Renal cortical epithelial cell (primary cell): Measurements from ENCODE around the gene BRSK2. TPM values are rescaled to one million over a fixed set of nuclear protein-coding genes. Genes with fewer than 3 reads are reported as not detected.

Source experiments
- DNase-seq: peaks from one replicate; pipeline ENCODE4 v3.0.0-alpha.2; 2011; ENCODE audit warnings: low read depth
- total RNA-seq: library from RNA; depleted of rRNA; stranded (reverse); fragments of >200 nt; gene quantifications from 2 replicates; pipeline ENCODE4 v1.2.3, GENCODE V29; 2014

Gene BRSK2
- total RNA-seq, 1 donor from 2014 or later: 0.30 TPM

DNA sequence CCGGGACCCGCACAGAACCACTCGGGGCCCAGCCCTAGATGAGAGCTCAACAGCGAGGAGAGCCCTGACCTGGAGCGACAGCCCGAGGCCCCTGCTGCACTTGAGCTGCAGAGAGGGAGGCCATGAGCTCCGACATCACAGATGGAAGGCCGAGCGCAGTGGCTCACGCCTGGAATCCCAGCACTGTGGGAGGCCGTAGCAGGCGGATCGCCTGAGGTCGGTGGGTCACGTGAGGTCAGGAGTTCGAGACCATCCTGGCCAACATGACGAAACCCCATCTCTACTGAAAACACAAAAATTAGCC lies 13.8 kb upstream of the BRSK2 start:
- no peak for DNase-seq

DNA sequence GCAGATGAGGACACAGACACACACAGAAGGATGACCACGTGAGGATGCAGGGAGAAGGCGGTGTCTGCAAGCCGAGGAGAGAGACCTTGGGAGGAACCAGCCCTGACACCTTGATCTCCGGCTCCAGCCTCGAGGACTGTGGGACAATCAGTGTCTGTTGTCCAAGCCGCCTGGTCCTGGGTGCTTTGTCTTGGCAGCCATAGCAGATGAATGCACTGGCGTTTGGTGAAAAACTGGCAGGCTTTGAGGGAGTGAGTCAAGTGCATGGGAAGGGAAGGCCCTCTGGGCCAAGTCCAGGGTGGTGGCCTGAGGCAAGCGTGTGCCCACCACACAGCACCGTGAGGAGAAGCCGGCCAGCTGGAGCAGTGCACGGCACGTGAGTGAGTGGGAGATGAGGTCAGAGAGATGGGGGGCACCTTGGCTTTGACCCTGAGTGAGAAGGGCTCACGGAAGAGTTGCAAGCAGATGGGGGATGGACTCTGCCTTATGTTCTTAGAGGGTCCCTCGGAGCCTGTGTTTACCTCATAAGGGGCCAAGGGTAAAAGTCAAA lies 12.4 kb upstream of the BRSK2 start:
- DNase-seq: no peak

DNA sequence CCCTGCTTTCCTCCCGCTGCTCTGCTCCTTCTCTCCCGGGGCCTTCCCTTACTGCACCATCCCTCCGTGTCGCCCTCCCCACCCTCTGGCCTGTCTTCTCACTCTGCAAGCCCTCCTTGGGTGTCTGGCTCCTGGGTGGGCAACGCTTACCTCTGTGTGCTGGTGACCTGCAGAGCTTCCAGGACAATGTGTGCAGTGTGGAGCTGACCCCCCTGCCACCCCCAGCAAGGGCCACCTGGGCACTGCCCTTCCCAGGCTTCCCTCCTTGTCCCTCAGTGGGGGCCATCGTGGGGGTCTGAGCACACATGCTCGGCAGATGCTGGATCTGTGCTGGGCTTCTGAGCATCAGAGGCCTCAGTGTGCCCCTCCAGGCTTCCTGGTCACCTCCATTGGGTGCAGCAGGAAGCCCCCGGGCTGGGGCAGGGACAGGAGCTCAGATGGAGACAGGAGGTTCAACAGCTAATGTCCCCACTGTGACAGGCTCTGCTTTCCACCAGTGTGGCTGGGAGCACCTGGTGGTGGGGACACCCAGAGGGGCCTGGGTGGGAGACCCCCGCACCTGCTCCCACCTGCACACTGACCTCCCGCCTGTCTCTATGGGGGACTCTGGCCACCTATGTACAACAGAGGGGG lies 7.8 kb upstream of the BRSK2 start:
- no peak for DNase-seq

DNA sequence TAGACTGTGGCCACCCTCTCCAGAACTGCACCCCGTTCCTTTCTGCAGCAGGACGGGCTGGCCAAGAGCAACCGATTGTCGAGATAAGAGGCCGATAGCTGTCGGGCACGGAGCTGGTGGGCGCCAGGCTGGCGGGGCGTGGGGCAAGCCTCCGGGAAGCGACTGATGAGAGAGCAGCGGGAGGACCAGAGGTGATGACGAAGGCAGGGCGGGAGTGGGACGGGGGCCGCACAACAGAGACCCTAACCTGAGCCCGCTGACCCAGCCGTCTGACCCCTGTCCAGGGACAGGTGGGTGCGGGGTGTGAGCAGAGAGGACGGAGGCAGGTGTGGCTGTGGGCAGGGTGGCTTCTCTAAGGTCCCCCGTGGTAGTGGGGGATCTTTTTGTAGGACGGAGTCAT lies 7.3 kb upstream of the BRSK2 start:
- no peak for DNase-seq

DNA sequence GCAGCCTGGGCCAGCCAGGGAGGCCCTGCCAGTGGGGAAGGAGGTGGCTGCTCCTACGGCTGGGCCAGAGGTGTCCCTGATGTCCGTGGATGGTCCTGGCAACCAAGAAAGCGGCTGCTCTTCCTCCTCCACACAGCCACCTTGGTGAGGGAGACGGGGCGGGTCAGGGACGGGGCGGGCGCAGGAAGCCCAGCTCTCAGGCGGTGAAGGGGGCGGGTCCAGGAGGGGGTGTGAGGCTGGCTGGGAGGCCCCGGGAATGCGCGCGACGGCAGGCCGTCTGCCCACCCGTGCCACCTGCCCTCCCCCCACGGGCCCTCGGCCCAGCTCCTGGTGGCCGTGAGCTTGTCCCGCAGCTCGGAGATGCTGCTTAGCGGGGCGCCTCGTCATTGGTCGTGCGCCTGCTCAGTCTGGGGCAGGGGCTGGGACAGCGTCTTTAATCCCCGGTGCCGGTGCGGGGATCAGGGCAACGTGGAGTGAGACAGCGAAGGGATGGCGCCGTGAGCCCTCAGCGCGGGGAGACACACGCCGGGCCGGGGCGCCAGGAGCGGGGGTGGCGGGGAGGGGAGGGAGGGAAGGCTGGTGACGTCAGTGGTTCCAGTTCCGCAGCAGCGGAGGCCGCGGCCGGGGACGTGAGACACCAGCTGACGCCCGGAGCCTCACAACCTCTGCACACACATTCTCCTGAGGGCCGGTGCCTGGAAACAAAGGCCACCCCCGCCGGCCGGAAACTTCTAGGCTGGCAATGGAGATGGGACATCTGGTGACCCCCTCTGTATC lies 6.7 kb upstream of the BRSK2 start:
- DNase-seq: peak; percentile 5

DNA sequence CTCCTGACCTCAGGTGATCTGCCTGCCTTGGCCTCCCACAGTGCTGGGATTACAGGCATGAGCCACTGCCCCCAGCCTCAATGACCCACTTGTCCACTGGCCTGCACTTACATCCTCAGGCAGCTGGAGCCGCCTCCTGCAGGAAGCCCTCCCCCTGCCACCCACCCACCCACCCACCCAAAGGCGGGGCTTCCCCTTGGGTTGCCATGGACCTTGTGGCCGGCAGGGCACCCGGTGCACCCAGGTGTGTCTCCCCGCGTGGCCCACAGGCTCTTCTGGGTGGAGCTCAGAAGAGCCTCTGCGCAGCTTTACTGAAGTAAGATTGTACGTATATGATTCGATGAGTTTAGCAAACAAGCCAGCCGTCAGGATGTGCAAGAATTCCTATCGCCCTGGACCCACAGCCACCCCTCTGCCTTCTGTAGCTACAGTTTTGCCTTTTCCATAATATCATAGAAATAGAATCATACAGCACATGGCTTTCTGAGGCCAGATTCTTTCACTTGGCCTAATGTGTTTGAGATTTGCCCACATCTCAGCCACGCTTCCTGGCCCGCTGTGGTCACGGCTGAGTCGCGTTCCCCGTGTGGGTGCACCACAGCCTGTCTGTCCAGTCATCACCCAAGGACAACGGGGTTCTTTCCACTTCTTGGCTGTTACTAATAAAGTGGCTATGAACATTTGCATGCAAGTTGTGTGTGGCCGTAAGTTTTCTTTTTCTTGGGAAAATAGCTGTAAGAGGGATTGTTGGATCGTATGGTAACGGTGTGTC lies 5.3 kb upstream of the BRSK2 start:
- DNase-seq: peak; percentile 8

DNA sequence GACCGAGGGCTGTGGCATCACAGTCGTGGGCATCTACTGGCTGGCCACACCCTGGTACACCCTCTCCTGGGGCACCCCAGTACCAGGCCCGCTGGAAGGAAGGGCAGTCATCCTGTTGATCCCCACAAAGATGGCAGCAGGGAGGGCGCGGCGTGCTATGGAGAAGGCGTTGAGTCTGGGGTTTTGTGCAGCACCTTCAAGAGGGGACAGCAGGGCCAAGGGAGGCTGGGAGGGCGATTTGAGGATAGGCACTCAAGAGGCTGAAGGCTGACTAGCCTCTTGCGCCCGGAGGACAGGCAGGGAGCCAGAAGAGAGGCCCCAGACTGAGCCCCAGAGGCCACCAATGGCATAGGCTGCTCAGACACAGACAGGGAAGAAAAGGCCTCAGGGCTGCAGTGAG lies 2.2 kb upstream of the BRSK2 start:
- no peak for DNase-seq

DNA sequence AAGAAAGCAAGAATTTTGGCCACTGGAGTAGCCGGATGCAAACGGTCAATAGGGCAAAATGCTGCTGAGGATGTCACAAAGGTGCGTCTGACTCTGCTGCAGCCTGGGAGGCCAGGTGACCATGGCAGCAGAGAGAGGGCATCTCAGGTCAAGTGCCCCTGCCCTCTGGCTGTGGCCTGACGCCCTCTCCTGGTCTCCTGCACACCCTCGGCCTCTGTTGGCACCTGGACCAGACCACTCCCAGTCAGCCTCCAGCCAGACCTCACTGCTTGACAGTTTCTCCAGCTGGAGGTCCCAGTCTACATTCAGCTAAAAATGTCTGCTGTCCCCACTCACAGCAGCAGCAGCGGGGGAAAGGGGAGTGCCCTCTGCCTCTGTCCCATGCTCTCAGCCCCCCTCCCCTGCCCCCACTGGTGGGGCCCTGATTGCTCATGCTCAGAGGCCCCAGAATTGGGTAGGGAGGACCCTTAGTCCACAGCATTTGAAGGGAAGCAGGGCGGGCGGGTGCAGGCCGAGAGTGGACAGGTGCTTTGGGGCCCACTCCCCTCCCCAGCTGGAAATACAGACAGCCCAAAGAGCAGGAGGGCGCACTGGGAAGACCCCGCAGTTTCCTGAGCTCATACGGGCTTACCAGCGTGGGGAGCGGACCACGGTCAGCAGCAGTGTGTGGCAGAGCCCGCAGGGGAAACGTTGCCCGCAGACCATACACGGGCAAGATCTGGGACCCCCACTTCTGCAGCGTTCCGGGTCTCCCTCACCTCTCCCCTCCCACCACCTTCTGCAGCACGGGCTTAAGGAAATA lies 1.6 kb upstream of the BRSK2 start:
- no peak for DNase-seq

DNA sequence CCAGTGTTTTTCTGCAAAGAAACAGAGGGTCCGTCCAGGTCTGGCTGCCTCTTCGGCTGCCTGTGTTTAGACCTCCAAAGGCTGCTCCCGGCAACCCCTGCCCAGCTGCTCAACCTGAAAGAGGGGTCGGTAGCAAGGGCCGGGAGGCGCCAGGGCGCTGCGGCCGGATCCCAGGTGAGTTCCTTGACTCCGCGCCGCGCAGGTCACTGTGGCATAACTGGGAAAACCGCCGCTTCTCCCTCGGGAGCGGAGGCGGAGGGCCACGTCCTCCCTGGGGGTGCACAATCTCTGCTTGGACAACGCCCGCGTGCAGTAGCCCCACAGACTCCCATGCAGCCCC lies 1.0 kb upstream of the BRSK2 start:
- no peak for DNase-seq

DNA sequence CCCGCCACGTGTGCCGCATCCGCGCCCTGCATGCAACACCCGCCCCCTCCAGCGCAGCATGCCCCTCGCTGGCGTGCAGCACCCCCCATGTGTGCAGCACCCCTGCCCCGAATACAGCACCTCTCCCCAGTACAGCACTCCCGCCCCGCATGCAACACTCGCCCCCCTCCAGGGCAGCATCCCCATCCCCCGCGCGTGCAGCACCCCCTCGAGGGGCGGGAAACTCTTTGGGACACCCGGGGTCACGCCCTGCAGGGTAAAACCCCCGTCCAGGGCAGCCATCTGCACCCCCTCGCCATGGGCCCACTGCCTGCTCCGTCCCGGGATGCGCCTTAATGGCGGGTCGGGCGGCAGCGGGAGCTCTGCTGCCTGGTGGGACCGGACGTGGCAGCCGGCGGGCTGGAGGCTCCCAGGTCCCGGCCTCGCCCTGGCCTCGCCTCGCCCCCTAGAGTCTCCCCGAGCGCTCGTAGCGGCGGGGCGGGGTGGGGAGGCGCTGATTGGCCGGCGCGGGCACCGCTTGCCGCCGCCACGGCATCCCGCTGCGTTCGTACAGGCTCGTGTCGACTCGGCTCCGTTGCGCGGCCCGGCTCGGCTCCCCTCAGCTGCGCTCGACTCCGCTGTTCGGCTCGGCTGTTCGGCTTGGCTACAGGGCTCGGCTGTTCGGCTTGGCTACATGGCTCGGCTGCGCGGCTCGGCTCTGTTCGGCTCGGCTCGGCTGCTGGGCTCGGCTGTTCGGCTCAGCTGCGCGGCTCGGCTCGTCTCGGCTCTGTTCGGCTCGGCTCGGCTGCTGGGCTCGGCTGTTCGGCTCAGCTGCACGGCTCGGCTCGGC lies 417 bp upstream of the BRSK2 start:
- DNase-seq: peak; percentile 77

DNA sequence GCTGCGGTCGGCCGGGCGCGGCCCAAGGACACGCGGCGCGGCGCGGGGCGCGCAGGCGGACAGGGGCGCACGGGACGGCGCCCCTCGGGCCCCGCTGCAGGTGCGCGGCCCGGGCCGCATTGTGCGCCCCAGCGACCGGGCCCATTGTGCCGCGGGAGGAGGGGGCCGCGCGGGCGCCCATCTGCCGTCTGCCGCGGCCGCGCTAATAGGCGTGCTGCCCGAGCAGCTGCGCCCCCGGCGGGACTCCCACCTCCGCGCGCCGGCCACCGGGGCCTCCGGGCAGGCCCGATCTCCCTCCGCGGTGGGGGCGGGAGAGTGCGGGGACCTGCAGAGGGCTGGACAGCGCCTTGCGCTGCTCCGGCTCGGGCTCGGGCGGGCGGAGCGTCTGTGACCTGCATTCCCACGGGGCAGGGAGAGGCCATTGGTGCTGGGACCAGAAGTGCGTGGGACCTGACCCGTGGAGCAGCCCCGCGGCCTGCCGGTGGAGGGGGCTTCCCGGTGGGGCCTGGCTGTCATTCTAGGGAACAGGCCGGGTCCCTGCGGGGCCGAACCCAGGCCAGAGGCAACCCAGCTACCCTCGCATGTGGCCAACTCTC lies 933 bp downstream of the BRSK2 start:
- no peak for DNase-seq

DNA sequence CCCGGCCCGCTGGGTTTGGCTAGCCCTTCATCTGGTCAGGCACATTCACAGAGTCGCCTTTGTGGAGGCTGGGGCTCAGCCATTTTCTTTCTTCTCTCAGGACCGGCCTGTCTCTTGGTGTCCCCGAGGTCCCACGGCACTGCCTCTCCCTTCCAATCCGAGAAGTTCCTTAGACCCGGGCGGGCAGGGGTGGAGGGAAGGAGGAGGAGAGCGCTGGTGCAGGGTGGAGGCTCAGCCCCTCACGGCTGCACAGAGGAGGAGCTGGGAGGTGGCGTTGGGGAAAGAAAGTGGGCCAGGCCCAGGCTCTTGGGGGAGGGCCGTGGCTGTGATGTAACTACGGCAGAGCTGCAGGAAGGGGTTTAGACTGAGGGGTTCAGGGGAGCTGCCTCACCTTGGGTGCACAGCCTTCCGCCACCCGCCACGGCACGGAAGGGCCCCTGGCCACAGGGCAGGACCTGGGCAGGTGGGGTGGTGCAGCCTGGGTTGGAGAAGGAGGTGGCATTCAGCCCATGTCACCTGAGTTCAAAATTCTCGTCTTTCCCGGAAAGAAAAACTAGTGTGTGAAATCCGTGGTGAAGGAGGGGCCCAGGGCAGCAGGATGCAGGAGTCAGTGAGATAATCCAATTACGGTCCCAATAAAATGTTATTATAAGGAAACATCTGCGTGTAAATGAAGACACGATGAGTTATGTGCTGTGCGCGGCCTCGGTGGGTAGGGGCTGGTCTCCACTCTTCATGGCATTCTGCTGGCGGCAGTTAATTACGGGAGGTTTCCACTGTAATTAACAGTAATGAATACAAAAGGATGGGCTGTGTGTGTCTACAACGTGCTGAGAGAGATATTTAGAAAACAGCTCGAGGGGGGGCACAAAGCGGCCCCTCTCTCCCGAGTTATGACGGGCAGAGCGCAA lies 1.7 kb downstream of the BRSK2 start:
- DNase-seq: no peak

DNA sequence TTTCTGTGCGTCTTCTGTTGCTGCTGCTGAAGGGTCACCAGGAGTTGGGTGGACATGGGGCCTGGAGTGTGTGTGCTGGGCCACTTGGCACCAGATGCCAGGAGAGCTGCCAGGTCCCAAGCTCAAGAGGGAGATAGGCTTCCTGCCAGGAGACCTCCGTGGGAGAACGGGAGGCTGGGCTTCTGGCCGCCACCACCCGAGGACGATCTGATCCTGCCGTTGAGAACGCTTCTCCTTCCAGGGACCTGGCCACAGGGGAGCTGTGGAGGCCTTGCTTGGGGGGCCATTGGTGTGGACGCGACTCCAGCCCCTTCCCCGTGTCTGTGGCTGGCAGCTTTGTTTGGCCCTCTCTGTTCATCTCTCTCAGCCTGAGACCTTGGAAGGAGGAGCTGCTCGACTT lies 2.4 kb downstream of the BRSK2 start:
- DNase-seq: no peak

DNA sequence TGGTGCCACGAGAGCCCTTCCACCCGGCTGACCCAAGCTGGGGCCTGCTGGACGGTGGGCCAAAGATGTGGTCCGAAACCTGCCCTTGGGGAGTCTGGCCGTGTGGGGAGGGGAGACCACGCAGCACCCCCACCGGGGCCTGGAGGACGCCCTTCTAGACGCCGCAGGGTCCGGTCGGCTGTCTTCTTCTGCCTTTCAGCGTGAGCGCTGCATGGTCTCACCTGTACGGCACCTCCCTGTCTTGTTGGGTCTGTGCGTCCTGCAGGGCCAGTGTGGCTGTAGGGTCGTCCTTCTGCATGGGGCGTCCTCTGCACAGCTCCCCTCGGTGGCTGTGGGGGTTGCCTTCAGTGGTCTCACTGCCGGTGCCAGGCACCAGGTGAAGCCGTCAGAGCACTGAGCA lies 2.8 kb downstream of the BRSK2 start:
- no peak for DNase-seq

DNA sequence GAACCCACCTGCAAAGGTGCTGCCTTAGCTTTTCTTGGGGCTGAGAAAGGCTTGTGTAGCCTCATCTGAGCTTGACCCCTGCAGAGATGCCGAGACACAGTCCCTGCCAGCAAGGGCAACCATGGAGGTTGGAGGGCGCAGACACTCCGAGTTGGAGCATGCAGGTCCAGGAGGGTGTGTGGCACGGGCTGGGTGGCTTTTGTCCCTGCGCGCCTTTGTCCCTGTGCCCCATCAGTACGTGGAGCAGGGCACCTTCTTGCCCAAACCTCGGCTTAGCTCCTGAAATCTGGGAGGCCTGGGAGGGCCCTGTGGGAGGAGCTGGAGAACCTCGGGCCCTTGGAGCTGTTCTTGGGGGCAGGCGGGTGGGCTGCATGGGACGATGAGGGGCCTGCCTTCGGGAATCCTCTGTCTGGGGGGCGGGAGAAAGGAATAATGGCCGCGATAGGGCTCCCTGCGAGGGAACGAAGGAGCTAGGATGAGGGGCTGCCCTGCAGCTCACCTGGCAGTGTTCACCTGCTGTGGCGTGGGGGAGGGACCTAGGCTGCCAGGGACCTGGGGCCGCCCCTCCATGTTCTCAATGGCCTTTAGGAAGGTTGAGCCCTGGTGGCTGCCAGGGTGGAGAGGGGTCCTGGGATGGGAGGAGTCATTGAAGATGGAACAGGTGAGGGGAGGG lies 3.4 kb downstream of the BRSK2 start:
- no peak for DNase-seq

DNA sequence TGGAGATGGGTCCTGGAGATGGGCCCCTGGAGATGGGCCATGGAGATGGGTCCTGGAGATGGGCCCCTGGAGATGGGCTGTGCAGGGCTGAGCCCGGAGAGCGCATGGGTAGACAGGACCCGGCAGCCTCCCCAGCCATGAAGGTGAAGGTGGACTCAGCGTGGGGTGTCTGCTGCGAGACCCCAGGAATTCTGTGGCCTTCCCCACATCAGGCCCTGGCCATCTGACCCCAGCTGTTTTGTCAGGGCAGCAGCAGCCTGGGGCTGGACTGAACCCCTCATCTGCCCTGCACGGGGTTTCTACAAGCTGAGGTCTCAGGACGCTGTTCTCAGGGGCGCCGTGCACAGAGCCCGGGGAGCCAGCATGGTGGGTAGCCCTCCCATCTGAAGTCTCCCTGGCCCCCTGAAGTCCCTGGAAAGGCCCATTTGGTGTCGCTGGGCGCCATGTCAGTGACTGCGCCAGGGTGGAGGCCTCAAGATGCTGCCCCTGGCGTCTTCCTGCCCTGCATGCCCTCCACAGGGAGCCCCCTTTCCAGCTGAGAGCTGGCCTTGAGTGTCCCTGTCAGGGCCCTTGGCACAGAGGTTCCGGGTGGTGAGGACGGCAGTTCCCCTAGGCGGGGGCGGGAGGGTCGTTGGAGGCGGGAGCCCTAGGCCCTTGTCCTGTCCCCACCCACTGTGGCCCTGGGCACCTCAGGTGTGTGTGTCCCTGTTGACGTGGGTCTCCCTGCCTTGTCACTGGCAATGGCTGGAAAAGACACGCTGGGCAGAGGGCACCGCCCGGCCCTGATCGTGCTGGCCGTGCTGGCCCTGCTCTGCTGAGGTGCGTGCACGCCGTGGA lies 5.4 kb downstream of the BRSK2 start:
- no peak for DNase-seq

DNA sequence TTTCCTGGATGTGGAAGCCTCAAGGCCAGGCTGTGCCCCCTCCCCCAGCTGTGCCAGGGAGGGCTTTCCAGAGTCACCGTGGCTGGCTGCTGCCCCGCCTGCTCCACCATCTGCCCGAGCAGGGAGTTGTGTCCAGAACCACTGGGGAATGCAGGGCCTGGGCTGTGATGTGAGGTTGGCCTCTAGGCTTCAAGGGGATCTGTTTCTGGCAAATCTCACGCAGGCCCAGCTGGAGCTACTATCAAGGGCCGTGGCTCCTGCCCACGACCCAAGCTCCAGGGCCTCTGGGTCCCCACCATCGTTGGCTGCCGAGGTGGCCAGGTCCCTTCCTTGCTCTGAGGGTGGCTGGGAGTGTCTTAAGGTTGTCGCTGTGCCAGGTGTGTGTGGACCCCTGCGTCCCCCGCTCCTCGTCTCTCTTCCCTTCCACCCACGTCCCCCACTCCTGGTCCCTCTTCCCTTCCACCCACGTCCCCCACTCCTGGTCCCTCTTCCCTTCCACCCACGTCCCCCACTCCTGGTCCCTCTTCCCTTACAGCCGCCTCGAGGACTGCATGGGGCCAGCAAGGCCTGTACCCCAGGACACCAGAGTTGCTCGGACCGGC lies 6.1 kb downstream of the BRSK2 start:
- no peak for DNase-seq

DNA sequence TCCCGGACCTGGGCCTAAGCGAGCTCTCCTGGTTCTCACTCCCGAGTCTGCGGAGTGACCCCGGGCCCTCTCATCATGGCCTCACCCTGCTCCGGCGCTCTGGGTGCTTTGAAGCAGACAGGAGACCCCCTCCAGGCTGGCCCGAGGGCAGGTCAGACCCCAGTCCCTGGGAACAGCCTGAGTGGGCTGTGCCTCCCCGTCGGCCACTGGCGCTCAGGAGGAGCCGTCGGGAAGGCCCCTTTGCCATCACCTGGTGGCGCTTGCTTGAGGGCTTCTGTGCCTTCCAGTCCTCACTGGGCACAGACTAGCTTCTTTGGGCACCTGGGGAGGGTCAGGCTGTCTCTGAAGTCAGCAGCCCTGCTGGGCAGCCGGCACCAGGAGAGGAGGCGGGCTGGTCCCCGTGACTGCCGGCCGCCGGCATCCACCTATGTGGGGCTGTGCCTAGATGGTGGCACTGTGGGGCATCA lies 6.7 kb downstream of the BRSK2 start:
- no peak for DNase-seq
